Suppressor macrophage treated with lipopolysaccharide for 4 hours (primary cell): Measurements from ENCODE around the gene NRXN3.

Experiments
- DNase-seq: peaks from one replicate; pipeline ENCODE4 v3.0.0-alpha.2; 2020

The NRXN3 gene

DNA sequence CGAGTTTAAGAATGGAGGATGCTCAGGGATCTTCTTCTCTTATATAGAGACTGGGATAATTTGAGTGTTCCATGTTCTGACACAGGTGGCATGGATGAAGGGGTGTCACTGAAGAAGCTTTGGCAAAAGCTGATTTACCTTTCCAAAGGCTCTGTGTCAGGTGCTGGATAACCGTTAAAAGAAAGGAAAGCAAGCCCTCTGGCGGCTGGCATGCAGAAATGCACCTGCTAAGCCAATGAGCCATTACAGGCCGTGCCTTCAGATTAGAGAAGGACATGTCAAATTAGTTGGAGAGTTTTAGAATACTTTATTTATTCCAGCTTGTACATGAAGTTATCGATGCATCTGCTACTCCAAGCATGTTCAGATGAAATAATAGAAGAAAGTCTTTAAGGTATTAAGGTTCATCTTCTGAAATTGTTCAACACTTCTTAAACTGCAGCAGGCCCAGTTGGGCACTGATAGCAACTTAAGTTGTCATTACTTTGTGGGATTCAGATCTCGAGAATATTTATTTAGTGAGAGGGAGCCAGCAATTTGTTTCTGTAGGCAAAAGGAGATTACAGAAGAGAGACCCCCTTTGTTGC is 678.2 kb downstream of the NRXN3 start:
- DNase-seq = peak; percentile 36

DNA sequence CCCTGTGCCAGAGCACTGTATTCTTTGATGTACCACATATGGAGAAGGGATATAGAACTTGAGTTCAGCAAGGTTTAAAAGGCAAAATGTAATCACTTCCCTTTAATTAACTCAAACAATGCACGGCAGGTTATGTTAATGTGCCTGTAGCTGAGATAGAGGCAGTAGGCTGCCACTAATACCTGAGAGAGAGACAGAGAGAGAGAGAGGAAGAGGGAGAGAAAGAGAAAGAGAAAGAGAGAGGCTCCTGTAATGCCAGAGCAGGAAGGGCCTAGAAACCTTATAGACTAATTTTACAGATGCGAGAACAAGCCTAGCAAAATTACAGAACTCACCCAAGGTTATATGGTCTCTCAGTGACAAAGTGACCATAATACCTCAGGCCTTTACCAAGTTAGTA is 679.8 kb downstream of the NRXN3 start:
- DNase-seq = no peak

DNA sequence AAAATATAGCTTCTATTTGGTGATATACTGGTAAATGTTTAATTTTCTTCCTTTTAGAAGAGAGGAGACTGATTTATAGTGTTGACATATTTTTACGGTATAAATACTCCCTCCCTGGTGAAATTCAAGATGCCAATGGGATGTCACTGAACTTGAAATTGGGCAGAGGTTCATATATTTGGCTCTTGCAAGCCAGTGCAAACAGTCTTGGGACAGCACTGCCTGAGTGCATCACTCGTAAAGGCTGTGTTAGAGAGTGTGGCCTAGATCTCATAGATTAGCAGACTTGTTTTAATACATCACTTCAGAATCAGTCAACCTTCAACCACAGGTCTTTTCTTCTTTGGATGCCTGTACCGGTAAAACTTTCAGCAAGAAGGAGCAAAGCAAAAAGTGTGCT is 681.0 kb downstream of the NRXN3 start:
- no peak for DNase-seq

DNA sequence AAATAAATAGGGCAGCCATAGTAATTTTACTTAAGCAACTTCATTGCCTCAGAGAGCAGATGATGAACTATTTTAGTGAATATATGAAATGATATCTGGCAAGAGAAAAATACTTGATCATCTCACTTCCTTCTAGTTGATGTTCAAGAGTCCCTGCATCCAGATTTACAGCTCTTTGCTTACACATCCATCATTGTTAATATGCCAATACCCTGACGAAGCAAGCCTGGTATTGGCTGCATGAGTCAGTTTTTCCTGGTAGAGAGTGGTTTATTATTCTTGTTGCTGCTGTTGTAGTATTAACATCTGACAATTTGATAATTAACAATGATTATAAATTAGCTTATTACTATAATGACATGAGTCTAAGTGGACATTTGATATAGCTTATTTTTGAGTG is 681.9 kb downstream of the NRXN3 start:
- no peak for DNase-seq

DNA sequence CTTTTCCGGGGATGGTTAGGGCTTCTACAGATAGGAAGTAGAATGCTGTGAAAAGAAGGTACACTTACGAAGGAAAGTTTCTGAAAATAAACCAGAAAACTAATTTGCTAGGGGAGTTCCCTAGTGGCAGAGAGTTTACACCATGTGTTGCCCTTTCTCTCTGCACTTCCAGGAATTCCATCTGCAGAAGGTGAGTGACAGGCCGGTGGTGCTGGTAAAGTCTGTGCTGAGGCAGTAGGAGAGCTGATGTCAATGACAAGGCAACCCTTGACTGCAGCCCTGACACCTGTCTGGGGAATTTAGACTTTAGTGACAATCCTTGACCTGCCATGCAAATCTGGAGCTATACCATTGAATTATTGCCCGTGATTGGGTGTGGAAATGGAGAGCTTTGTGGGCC is 687.8 kb downstream of the NRXN3 start:
- no peak for DNase-seq

DNA sequence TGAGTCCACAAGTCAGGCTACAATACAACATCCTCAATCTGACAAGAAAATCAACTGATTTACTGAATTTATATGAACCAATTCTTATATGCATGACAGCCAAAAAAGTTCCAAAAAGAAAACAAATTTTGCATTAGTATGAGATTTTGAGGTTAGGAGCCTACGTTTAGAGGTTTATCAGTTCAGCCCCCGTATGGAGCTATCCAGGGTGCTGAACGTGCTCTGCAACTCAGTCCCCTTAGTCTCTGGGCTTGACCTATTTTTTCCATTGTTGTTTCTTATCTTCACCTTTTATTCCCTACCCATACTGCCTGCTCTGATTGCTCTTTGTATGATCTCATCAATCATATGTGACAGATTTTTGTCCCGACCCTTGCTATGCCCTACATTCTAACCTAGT is 693.0 kb downstream of the NRXN3 start:
- peak; percentile 24 for DNase-seq

DNA sequence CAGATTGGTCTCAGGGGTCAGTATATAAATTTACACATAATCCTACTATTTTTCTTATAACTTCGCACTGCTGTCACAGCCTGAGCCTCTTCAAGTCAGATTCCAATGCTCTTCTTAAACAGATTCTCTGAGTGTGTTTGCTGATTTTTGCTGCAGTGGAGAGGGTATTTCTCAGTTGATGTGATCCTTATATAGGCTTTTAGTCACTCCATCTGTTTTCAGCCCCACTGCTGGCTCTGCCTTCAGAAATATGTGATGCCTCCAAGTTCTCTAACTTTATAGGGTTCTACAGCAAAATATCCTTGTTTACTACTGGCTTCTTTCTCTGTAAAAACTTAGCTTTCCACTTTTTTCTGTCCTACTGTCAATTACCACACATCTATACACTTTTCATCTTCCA is 702.7 kb downstream of the NRXN3 start:
- DNase-seq = no peak

DNA sequence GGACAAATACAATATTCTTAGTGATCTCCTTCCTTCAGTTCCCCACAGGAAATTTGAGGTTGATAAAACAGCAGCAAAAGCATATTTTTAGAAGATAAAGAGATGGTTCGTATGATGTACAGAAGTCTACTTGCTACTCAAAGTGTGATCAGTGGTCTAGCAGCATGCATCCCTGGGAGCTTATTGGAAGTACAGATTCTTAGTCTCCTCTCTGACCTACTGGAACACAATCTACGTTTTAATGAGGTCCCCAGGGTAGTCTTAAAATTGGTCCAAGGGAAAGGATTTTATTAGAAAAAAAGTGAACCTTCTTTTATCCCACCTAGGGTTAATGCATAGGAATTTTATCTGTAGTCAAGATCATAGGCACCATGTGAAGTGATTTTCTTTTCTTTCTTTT is 703.4 kb downstream of the NRXN3 start:
- no peak for DNase-seq

DNA sequence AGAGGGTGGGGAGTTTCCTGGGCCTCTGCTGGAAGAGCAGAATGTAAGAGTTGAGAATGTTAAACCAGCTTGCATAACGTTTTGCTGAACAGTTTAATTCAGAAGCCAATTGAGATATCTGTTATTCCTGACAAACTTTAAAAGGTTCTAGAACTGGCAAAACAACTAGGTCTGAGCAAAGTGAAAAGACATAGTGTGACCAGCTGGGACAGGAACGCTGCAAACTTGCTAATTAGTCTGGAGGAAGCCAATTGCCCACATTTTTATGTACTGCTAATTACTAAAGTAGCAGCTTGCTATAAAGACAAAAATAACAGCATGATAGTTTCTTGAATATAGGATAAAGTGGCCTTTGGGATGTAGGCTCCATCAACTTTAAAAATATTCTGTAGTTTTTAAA is 704.9 kb downstream of the NRXN3 start:
- no peak for DNase-seq

DNA sequence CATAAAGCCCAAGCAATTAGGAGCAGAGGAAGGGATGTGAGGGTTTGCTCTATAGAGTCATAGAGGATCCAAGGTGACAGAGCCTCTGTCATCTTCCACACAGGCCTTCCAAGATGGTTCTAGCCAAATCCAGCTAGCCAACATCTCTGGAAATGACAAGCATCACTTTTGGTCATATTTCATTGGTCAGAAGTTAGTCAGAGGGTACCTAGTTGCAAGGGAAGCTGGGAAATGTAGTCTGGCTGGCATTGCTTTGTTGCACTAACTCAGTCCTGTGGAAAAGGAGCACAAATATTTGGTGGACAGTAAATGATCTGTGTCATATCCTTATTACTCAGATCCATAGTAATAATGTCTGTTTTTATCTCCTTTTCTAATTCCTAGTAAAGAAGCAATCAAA is 715.7 kb downstream of the NRXN3 start:
- DNase-seq = no peak

DNA sequence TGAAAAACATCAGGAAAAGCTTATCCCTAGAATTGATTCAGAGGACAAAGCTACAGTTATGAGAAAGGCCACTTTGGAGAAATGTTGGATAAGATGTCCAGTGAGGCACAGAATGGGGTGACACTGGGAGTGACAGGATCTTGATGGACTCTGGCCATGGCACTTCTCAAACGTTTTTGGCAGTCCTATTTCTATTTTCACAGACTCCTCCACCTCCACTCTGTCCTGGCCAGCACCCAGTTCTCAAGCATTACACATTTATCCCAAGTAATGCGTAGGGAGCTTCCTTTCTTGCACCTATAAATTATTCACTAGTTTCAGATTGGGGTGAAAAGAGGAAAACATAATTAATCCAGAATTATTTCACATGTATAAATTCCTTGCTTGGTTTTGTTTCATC is 727.3 kb downstream of the NRXN3 start:
- no peak for DNase-seq

DNA sequence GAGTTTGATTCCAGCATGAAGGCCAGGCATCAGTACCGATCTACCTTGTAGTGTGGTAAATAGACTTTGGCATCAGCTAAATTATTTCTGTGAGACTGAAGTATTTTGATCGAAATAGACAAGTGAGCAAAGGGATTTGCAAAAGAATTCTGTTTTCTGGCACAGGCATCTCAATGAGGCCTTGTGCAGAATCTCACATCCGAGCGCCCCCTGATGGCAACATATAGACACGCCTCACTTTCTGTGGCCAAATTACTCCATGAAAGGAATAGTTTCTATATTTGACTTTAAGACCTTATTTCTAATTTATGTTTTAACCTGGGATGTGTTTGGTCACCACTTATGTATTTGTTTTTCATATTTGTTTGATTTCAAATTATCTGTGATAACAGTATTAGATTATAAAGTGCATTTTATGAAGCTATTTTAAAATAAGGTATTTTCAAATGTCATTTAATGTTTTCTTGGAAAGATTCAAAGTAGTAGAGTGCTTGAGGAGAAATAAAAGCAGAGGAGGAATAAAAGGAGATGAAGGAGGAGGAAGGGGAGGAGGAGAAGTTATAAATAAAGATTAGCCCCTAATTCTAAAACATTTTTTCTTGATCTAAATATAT is 731.9 kb downstream of the NRXN3 start:
- DNase-seq = peak; percentile 40

DNA sequence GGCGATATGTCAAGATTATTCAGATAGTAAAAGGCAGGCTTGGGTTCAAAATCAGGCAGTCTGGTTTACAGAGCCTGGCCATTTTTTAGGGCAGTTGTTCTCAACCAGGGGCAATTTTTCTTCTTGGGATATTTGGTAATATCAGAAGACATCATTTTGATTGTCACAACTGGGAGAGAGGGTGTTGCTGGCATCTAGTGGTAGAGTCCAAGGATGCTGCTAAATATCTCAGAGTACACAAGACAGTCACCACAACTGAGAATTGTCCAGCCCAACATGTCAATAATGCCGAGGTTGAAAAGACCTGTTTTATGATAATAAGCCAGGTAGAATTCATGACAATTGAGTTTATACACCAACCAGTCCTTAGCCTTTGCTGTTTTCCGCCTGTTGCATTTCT is 733.9 kb downstream of the NRXN3 start:
- DNase-seq = no peak

DNA sequence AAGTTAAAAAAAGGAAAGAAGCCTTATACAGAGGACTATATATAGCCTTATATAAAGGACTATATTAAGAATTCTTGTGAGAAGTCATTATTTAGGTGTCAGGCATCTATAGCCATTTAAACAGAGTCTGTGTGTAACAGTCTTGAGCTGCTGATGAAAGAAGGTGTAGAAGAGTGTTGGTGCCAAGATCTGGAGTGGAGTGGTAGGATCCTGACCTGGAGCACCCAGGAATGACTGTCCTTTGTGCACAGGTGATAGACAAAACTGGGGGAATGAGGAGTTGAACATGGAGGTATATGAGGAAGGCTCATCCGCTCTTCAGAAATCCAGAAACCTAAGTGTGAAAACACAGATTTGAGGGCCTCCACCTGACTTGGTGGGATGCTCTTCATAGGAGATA is 747.3 kb downstream of the NRXN3 start:
- DNase-seq = no peak

DNA sequence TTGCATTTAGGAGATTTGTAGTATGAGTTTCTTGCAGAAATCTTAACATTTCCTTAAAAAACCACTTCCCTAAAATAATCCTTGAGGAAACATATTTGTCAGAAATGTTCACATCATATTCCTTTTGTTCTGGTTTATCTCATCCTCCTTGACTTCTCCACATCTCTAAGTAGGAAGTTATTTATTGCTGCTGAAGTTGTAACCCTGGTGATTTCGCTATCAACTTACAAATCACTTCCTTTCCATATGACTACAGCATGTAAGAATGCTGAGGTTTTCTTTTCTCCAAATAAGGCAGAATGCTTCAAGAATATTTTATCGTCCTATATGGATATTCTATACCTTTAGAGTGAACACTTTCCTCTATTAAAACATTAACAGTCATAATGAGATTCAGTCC is 751.7 kb downstream of the NRXN3 start:
- no peak for DNase-seq

DNA sequence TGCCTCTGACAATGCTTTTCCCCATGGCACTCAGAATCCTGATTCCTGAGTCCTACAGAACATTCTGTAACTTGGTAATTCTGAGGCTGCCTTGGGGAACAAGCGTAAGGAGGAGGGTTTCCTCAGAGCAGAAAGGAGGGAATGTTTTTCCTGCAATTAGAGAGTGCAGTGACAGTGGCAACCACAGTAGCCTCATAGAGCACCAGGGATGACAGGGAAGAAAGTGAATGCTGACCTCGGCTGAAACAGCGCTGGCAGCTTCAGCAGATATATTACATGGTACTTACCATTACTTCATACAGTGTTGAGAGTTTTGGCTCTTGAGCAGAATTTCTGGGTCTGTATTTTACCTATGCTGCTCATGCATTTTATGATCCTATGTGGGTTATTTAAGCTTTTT is 757.1 kb downstream of the NRXN3 start:
- DNase-seq = no peak

DNA sequence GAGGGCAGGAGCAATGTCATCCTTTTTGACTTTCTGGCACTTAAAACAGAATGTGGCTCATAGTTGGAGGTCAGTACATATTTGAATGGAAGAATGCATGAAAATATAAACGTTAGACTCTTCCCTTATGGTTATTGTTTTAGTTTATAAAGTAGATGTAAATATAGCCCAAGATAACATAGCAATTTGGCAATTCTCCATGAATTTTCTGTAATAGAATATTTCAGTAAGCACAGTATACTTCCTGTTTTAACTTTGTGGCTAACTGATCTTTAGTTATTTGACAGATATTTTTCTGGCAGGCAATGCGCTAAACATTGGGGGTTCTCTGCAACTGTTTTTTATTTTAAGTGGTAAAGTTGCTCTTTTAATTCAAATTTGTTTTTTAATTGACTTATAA is 763.0 kb downstream of the NRXN3 start:
- no peak for DNase-seq

DNA sequence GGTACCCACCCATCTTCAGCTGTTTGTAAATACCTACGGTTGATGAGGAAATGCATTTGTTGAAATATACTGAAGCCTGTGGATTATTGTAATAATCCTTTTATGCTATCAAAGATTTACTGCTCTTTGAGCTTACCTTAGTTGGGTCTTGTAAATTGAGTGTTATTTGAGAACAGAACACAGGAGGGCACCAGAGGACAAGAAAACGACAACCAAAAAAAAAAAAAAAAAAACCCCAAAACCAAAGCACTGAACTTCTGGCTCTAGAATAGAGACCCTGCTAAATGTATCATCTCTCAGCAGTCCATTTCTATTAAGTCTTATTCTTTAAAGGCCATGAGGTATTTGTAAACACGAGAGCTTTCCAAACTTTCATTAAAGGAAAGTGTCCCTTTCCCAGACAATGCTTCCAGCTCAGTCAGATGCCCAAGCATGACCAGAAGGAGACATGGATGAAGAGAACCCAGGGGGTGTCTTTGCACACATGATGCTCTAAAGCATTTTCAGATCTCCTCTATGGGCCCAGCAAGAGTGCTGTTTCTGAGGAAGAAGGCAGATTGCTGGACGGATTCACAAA is 763.9 kb downstream of the NRXN3 start:
- DNase-seq = peak; percentile 15

DNA sequence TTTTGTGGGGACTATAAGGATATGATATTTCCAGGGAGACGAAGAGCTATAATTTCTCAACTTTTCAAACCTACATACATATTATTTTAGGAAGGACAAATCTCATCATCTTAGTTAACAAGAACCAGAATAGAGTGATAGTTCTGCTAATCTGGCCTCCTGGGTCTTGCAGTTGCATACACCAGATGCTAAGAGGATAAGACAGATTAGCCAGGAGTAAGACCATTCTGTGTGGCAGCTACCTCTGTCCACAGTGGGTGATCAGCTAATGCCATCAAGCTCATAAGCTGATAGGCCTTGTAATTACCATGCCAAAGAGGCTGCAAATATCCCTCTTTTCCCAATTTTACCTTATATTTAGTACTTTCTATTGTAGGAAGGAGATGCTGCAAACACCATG is 776.8 kb downstream of the NRXN3 start:
- no peak for DNase-seq

DNA sequence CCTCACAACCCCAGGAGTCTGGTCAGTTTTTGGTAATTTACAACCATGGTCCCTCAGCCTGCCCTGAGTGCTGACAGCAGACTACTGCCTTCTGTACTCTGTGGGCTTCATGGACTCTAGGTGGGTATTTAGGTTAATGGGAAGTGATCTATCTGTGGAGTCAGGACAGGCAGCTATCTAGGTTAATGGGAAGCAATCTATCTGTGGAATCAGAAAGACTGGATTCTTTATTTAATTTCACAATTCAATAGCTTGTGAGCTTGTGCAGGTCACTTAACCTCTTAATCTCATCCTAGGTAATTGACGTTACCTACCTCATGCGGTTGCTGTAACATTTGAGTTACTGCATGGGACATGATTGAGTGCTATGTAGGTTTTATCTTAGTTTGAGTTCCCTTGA is 777.5 kb downstream of the NRXN3 start:
- no peak for DNase-seq

DNA sequence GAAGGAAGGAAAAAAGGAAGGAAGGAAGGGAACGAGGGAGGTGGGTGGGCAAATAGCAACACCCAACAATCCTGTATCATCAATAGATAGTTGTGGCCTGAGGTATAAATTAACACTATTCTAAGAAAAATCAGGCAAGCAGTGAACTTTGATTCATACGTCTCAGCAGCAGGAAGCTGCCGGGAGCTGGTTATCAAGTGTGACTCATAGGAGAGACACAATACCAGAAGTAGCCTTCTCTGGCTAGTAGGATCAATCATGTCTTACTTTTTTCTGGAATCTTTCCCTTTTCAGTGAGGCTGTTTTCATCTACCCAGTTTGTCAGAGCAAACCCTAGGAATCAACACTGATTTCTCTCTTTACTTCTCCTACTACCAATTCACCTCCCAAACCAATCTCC is 780.5 kb downstream of the NRXN3 start:
- DNase-seq = no peak

DNA sequence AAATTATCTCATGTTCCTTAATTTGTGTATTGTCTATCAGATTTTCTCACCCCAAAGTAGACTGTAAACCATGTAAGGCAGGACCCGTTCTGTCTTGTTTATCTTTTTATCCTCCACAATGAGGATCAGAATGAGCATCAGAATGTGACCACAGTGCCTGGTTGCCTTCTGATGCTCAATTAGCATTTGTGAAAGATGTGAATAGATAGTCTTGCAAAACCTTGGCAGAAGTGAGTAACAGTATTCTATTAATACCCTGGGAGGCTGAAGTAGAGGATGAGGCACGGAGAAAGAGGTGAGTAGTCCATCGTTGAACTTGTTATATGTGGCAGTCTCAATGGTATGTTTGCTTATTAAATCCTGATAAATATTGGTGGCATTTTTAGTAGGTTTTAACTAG is 781.4 kb downstream of the NRXN3 start:
- no peak for DNase-seq

DNA sequence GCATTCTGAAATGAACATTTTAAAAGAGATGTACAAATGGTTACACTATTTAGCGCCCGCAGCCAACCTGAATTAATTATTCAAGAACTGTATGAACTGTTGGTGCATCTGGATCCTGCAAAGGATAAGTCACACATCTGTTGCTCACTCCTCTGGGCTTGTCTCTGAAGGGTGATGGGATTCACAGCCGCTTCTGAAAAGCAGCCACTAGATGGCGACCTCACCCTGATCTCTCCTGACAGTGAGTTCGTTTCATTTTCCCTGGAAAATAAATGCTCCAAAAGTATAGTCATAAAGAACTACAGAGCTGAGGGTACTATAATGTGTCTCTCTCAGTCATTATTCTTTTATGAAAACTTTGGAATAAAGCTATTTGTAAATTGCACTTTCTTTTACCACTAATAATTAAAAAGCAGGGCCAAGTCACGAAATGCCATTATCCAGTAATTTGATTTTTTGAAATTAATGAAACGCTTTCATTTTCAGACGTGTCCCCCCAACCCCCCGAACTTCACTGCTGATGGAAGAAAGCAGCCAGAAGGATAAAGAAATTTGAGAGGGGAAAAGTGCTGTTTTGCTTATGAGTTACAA is 789.6 kb downstream of the NRXN3 start:
- peak; percentile 73 for DNase-seq

DNA sequence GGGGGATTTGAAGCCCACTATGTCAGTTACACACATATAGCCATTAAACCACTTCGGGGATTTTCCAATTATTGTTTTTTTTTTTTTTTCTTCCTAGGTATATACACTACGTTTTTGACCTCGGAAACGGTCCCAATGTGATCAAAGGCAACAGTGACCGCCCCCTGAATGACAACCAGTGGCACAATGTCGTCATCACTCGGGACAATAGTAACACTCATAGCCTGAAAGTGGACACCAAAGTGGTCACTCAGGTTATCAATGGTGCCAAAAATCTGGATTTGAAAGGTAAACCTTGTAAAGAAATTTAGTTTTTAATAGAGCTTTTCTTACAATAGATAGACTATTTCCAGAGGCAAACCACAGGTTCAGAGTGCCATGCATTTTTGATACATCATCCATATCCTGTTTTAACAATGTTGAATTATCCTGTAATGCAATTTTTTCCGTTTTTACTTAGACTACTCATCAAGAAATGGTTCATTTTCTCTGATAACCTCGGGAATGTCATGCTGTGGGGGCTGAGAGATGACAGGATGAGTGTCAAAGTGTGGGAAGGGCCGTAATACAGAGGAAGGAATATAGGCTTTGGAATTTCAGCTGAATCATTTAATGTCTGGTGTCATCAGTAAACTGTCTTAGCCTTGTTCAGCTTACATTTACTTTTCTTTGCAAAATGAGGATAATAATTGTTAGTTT is 797.1 kb downstream of the NRXN3 start:
- DNase-seq = no peak
